Adipocyte (in vitro differentiated cells): ENCODE results near the gene CNOT6L.
"Not testable (repeated sequence)": the region's sequence is repeated elsewhere in the genome, so short reads cannot be mapped to it uniquely, and the experiment has no call there.

Source experiments
- DNase-seq: peaks from one replicate; pipeline ENCODE4 v3.0.0-alpha.2; 2015; ENCODE audit warnings: low read depth
- H3K27me3 ChIP-seq: replicated peaks from 2 replicates; pipeline ENCODE4 v1.7.0; 2013; ENCODE audit warnings: mild to moderate bottlenecking, low read length, moderate library complexity; ENCODE audit not compliant: control insufficient read depth, insufficient read depth
- H3K36me3 ChIP-seq: 2 replicates; pipeline ENCODE4 v1.7.0; 2013; ENCODE audit warnings: low read length, mild to moderate bottlenecking, moderate library complexity; ENCODE audit not compliant: control insufficient read depth, insufficient read depth, severe bottlenecking
- H3K4me1 ChIP-seq: 2 replicates; pipeline ENCODE4 v1.7.0; 2013; ENCODE audit warnings: mild to moderate bottlenecking, low read length, moderate library complexity; ENCODE audit not compliant: control insufficient read depth, insufficient read depth
- H3K4me3 ChIP-seq: 2 replicates; pipeline ENCODE4 v1.7.0; 2013; ENCODE audit warnings: mild to moderate bottlenecking, low read length, moderate library complexity
- H3K9ac ChIP-seq: 2 replicates; pipeline ENCODE4 v1.7.0; 2013; ENCODE audit warnings: mild to moderate bottlenecking, low read length, moderate library complexity
- H3K9me3 ChIP-seq: 2 replicates; pipeline ENCODE4 v1.7.0; 2013; ENCODE audit warnings: mild to moderate bottlenecking, low read length, moderate library complexity; ENCODE audit not compliant: control insufficient read depth

CNOT6L gene

DNA sequence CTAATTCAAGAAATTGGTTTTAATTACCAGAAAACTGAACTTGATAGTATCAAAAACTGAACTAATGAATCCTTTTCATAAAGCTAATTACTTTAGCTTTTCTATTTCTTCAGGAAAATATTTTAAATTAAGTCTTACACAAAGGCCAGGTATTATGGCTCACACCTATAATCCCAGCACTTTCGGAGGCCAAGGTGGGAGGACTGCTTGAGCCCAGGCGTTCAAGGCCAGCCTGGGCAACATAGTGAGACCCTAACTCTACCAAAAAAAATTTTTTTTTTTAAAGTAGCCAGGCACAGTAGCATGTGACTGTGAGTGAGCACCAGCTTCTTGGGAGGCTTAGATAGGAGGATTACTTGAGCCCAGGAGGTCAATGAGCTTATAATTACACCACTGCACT lies 19.1 kb downstream of the CNOT6L start:
- H3K9me3 ChIP-seq, result no peaks in the 10 kb centered on the region
- no peak overlapping the region for H3K4me3 ChIP-seq

DNA sequence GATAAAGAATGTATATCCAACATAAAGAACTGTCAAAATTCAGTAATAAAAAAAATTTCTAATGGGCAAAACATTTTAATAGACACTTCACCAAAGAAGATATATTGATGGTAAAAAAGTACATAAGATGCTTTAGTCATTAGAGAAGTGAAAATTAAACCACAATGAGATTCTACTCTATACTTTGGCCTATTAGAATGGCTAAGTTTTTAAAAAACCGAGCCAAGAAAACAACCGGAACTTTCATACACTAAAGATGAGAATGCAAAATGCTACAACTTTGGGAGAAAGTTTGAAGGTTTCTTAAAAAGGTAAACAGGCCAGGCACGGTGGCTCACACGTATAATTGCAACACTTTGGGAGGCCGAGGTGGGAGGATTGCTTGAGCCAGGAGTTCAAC lies 20.8 kb downstream of the CNOT6L start:
- Histone ChIP-seq H3K9me3 (no peaks in the 10 kb centered on the region), H3K4me1 (peaks cover 28% of the 10 kb centered on the region), H3K36me3 (no peaks in the 10 kb centered on the region), H3K27me3 (no peaks in the 10 kb centered on the region), H3K9ac (no peak overlapping the region), H3K4me3 (no peak overlapping the region)
- no peak for DNase-seq

More for the DNA sequence above, 19.1 kb downstream of the CNOT6L start:
- no peaks in the 10 kb centered on the region for H3K27me3 ChIP-seq
- DNase-seq, result no peak
- no peak overlapping the region for H3K9ac ChIP-seq
- H3K4me1 ChIP-seq, result peaks cover 28% of the 10 kb centered on the region
- H3K36me3 ChIP-seq, result no peaks in the 10 kb centered on the region

DNA sequence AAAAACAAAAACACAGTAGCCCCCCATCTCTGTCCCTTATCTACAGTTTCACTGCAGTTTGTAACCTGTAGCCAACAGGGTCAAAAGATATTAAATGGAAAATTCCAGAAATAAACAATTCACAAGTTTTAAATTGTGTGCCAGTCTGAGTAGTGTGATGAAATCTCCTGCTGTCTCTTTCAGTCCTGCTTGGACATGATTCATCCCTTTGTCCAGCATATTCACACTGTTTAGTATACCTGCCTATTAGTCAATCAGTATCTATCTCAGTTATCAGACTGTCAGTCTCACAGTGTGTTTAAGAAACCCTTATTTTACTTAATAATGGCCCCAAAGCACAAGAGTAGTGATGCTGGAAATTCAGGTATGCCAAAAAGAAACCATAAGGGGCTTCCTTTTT lies 21.9 kb downstream of the CNOT6L start:
- Histone ChIP-seq H3K4me3 (no peak overlapping the region), H3K27me3 (no peaks in the 10 kb centered on the region), H3K4me1 (peaks cover 21% of the 10 kb centered on the region), H3K9me3 (no peaks in the 10 kb centered on the region), H3K9ac (no peak overlapping the region), H3K36me3 (no peaks in the 10 kb centered on the region)
- peak; percentile 32 for DNase-seq

DNA sequence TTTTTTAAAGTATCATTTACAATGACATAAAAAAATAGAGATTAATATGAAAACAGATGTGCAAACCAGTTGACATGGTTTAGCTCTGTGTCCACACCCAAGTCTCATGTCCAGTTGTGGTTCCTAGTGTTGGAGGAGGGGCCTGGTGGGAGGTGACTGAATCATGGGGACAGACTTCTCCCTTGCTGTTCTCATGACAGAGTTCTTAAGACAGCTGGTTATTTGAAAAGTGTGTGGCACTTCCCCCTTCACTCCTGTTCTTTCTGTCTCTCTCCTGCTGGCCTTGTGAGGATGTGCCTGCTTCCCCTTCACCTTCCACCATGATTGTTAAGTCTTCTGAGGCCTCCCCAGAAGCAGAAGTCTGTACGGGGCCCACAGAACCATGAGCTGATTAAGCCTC lies 23.8 kb downstream of the CNOT6L start:
- no peak for DNase-seq
- Histone ChIP-seq H3K9ac (no peak overlapping the region), H3K9me3 (no peaks in the 10 kb centered on the region)

DNA sequence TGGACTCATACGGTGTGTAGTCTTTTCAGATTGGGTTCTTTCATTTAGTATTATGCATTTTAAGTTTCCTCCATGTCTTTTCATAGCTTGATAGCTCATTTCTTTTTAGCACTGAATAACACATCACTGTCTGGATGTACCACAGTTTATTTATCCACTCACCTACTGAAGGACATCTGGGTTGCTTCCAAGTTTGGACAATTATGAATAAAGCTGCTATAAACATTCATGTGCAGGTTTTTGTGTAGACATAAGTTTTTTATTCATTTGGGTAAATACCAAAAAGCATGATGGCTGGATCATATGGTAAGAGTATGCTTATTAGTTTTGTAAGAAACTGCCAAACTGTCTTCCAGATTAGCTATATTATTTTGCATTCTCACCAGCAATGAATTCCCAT lies 29.0 kb downstream of the CNOT6L start:
- Histone ChIP-seq H3K9me3 (no peaks in the 10 kb centered on the region), H3K4me1 (no peaks in the 10 kb centered on the region), H3K36me3 (no peaks in the 10 kb centered on the region), H3K27me3 (no peaks in the 10 kb centered on the region), H3K9ac (no peak overlapping the region), H3K4me3 (no peak overlapping the region)
- DNase-seq, result no peak

More for the DNA sequence above, 23.8 kb downstream of the CNOT6L start:
- Histone ChIP-seq H3K36me3 (no peaks in the 10 kb centered on the region), H3K27me3 (no peaks in the 10 kb centered on the region), H3K4me3 (no peak overlapping the region), H3K4me1 (peaks cover 11% of the 10 kb centered on the region)

DNA sequence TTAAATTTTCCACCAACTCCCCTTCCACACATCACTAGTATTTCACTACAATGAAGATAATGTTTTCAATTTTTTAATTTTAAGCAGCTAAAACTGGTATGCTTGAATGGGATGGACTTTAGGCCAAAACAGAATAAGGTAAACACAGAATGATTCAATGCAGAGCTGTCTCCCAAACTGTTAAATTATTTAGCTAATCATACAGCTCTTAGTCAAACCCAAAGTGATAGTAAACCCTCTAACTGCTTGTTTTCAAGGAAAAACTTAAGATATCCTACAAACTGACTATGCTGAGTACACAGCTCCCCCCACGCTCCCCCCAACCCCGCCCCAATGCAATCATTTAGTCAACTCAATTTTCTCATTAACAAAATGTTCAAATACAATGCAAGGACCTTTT lies 30.2 kb downstream of the CNOT6L start:
- Histone ChIP-seq H3K9me3 (no peaks in the 10 kb centered on the region), H3K4me1 (no peaks in the 10 kb centered on the region), H3K9ac (no peak overlapping the region), H3K36me3 (no peaks in the 10 kb centered on the region), H3K4me3 (no peak overlapping the region), H3K27me3 (no peaks in the 10 kb centered on the region)
- DNase-seq, result no peak

DNA sequence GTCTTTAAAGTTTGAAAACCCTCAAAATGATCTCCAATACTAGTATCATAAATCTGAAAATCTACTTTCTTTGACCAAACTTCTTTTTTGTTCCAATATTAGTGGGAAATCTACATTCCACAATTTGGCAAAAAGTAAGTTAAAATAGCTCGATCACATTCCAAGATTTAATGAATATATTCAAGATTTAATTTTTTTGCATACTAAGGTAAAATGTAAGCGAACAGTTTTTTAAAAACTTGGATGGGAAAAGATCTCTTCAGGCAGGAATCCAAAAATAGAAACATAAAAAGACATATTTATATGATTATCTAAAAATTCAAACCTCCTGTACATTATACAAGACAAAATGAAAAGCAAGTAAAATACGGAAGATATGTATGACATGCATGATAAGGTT lies 31.2 kb downstream of the CNOT6L start:
- Histone ChIP-seq H3K9me3 (no peaks in the 10 kb centered on the region), H3K4me3 (no peak overlapping the region), H3K4me1 (no peaks in the 10 kb centered on the region), H3K9ac (no peak overlapping the region), H3K36me3 (no peaks in the 10 kb centered on the region), H3K27me3 (no peaks in the 10 kb centered on the region)
- DNase-seq, result no peak

DNA sequence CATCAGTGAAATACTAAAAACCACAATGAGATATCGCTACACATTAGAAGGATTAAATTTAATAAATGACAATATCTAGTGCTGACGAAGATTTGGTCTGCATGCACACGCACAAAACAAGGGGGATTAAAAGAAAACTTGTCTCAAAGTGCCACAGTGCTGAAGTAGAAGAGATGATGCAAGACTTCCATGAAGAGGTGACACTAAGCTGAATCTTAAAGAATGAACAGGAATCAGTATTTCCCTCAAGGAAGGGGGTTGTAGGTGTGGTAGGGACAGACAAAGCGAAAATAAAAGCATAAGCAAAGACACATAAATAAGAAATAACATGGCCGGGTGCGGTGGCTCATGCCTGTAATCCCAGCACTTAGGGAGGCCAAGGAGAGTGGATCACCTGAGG lies 33.5 kb downstream of the CNOT6L start:
- no peaks in the 10 kb centered on the region for H3K4me1 ChIP-seq
- DNase-seq, result no peak

DNA sequence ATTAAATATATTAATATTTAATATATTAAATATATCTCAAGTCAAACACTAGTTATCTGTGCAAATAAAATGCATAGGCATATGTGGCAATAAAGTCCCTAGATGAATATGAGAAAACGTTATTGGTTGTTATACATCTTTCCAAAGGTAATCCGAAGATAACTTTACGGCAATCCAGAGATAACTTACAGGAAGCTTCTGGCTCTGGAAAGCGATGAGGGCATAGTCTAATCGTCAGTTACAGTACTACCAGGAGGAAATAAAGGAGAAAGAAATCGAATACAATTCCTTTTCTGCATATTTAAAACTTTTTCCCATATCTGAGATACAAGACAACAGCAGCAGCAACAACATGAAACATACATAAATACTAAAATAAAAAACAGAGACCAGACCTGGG lies 35.3 kb downstream of the CNOT6L start:
- no peaks in the 10 kb centered on the region for H3K4me1 ChIP-seq
- no peak overlapping the region for H3K9ac ChIP-seq
- no peaks in the 10 kb centered on the region for H3K36me3 ChIP-seq
- no peak for DNase-seq
- H3K27me3 ChIP-seq, result no peaks in the 10 kb centered on the region
- no peaks in the 10 kb centered on the region for H3K9me3 ChIP-seq
- H3K4me3 ChIP-seq, result no peak overlapping the region

More for the DNA sequence above, 33.5 kb downstream of the CNOT6L start:
- Histone ChIP-seq H3K36me3 (no peaks in the 10 kb centered on the region), H3K9me3 (no peaks in the 10 kb centered on the region), H3K4me3 (no peak overlapping the region), H3K27me3 (no peaks in the 10 kb centered on the region), H3K9ac (no peak overlapping the region)

DNA sequence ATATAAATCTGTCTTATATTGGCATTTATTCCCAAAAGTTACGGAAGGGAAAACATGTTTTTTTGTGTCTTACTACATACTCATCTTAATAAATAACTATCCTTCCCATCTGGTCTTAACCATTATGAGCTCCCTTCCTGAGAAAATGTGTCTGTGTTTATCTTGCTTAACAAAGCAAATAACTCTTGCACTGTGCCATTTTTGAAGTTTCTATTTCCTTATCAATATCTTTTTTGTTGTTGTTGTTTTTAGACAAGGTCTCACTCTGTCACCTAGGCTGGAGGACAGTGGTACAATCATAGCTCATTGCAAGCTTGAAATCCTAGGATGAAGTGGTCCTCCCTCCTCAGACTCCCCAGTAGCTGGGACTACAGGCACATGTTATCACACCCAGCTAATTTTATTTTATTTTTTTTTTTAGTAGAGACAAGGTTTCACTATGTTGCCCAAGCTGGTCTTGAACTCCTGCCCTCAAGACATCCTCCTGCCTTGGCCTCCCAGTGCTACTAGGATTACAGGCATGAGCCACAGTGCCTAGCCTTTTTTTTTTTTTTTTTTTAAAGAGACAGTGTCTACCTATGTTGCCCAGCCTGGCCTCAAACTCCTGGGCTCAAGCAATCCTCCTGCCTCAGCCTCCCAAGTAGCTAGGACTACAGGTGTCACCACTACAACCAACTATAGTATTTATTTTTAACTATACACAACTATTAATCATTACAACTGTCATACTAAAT lies 36.9 kb downstream of the CNOT6L start:
- no peaks in the 10 kb centered on the region for H3K27me3 ChIP-seq
- DNase-seq, result no peak

DNA sequence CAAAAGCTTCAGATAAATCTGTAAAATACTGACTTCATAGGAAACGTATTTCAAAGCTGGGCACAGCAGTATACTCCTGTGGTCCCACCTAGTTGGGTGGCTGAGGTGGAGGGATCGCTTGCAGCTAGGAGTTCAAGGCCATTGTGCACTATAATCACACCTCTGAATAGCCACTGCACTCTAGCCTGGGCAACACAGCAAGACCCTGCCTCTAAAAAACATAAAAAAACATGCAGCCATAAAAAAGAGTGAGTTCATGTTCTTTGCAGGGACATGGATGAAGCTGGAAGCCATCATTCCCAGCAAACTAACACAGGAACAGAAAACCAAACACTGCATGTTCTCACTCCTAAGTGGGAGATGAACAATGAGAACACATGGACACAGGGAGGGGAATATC lies 38.4 kb downstream of the CNOT6L start:
- H3K4me1 ChIP-seq, result peaks cover 11% of the 10 kb centered on the region
- H3K4me3 ChIP-seq, H3K27me3 ChIP-seq, DNase-seq, H3K9me3 ChIP-seq, H3K9ac ChIP-seq, H3K36me3 ChIP-seq: not testable (repeated sequence)

More for the DNA sequence above, 36.9 kb downstream of the CNOT6L start:
- Histone ChIP-seq H3K4me1 (peaks cover 3% of the 10 kb centered on the region), H3K4me3 (no peak overlapping the region), H3K9ac (no peak overlapping the region), H3K36me3 (no peaks in the 10 kb centered on the region), H3K9me3 (no peaks in the 10 kb centered on the region)
